ENCODE data around the gene OSBPL3.

GRCh38 chr7:24917510-24918239 lies 62.3 kb downstream of the OSBPL3 start:
- TF ChIP-seq MYNN (tag by site-specific recombination; IDR thresholded peaks at IDR 0.05; ENCODE audit: borderline replicate concordance), result no peak
- no peak for TF ChIP-seq CTCF (tag by site-specific recombination; IDR thresholded peaks at IDR 0.05)
- TF ChIP-seq ZNF704 (tag by site-specific recombination; IDR thresholded peaks at IDR 0.05), result no peak
- TF ChIP-seq ZNF514 (tag by site-specific recombination; IDR thresholded peaks at IDR 0.05), result no peak
- no peak for TF ChIP-seq ZNF19 (tag by site-specific recombination; IDR thresholded peaks at IDR 0.05; ENCODE audit: low read depth)
- no peak for TF ChIP-seq SP7 (tag by site-specific recombination; IDR thresholded peaks at IDR 0.05)
- TF ChIP-seq ZNF610 (tag by site-specific recombination; IDR thresholded peaks at IDR 0.05; ENCODE audit: borderline replicate concordance), result no peak
- no peak for TF ChIP-seq ZNF792 (tag by site-specific recombination; IDR thresholded peaks at IDR 0.05)
- no peak for TF ChIP-seq ZNF24 (tag by site-specific recombination; IDR thresholded peaks at IDR 0.05)

Data from HEK293 (cell line).